WERI-Rb-1 (cell line): Measurements from ENCODE around the gene RNASEH1.
"Not testable (repeated sequence)": the region's sequence is repeated elsewhere in the genome, so short reads cannot be mapped to it uniquely, and the experiment has no call there.

ENCODE experiments used
- DNase-seq: peaks from one replicate; pipeline ENCODE4 v3.0.0-alpha.2; 2020
- H3K27ac ChIP-seq: fragments of 250-450 bp; sonication (Bioruptor Pico); 2 replicates; pipeline ENCODE4 v1.5.1; 2020; ENCODE audit warnings: mild to moderate bottlenecking, moderate library complexity
- H3K27me3 ChIP-seq: fragments of 250-450 bp; sonication (Bioruptor Pico); 2 replicates; pipeline ENCODE4 v1.5.1; 2021; ENCODE audit warnings: mild to moderate bottlenecking, low read depth, moderate library complexity; ENCODE audit not compliant: insufficient read depth, severe bottlenecking
- H3K36me3 ChIP-seq: fragments of 250-450 bp; sonication (Bioruptor Pico); 2 replicates; pipeline ENCODE4 v1.5.1; 2020; ENCODE audit warnings: mild to moderate bottlenecking, moderate library complexity
- H3K4me3 ChIP-seq: 2 replicates; pipeline ENCODE4 v1.5.1; 2011; ENCODE audit warnings: low read depth, mild to moderate bottlenecking, control low read depth, low read length
- H3K9me3 ChIP-seq: fragments of 250-450 bp; sonication (Bioruptor Pico); 2 replicates; pipeline ENCODE4 v1.5.1; 2021; ENCODE audit warnings: mild to moderate bottlenecking, moderate library complexity; ENCODE audit not compliant: severe bottlenecking
- TF ChIP-seq, protein P1 (sequence below): IDR thresholded peaks from 2 replicates; pipeline ENCODE4 v1.5.1; 2011; ENCODE audit warnings: low read depth, mild to moderate bottlenecking, control low read depth, inconsistent platforms, low read length

Gene RNASEH1

DNA sequence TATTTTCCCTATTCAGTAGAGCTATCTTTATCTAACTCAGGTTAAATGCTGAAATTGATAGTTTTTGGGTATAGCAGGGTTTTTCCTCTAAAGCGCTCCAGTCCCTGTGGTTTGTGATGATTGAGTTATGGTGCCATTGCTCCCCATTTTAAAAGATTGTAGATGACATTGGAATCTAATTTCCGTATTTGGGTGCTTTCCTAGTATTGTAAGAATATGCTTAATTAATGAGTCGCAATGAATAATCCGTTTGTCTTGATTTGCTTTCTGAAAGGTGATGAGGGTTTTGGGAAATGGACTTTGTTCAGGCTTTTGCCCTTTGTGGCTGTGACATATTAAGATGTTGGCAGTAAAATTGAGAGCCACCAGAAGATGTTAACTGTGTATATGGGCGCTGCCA, 20.9 kb upstream of the RNASEH1 start:
- TF ChIP-seq, protein P1, sequence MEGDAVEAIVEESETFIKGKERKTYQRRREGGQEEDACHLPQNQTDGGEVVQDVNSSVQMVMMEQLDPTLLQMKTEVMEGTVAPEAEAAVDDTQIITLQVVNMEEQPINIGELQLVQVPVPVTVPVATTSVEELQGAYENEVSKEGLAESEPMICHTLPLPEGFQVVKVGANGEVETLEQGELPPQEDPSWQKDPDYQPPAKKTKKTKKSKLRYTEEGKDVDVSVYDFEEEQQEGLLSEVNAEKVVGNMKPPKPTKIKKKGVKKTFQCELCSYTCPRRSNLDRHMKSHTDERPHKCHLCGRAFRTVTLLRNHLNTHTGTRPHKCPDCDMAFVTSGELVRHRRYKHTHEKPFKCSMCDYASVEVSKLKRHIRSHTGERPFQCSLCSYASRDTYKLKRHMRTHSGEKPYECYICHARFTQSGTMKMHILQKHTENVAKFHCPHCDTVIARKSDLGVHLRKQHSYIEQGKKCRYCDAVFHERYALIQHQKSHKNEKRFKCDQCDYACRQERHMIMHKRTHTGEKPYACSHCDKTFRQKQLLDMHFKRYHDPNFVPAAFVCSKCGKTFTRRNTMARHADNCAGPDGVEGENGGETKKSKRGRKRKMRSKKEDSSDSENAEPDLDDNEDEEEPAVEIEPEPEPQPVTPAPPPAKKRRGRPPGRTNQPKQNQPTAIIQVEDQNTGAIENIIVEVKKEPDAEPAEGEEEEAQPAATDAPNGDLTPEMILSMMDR, result no peak
- Histone ChIP-seq H3K27me3 (no peaks in the 10 kb centered on the region), H3K4me3 (no peak overlapping the region), H3K36me3 (peaks cover 85% of the 10 kb centered on the region), H3K27ac (no peak overlapping the region), H3K9me3 (peaks cover 7% of the 10 kb centered on the region)
- DNase-seq, result no peak

DNA sequence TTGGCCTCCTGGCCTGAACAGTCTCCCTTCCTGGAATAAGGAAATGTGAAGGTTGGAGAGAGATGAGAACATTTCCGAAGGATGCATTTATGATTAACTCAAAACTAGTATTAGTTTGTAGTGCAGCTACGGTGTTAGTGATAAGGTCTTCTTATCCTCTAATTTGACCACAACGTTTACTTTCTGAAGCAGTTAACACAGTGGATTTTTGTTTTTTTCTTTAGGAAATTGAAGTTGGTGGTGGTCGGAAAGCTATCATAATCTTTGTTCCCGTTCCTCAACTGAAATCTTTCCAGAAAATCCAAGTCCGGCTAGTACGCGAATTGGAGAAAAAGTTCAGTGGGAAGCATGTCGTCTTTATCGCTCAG, 18.1 kb upstream of the RNASEH1 start:
- DNase-seq, H3K9me3 ChIP-seq, H3K27me3 ChIP-seq: not testable (repeated sequence)
- peak overlapping the region; percentile 71 for H3K4me3 ChIP-seq
- H3K36me3 ChIP-seq, result peaks cover 58% of the 10 kb centered on the region
- H3K27ac ChIP-seq, result peak overlapping the region; percentile 87

DNA sequence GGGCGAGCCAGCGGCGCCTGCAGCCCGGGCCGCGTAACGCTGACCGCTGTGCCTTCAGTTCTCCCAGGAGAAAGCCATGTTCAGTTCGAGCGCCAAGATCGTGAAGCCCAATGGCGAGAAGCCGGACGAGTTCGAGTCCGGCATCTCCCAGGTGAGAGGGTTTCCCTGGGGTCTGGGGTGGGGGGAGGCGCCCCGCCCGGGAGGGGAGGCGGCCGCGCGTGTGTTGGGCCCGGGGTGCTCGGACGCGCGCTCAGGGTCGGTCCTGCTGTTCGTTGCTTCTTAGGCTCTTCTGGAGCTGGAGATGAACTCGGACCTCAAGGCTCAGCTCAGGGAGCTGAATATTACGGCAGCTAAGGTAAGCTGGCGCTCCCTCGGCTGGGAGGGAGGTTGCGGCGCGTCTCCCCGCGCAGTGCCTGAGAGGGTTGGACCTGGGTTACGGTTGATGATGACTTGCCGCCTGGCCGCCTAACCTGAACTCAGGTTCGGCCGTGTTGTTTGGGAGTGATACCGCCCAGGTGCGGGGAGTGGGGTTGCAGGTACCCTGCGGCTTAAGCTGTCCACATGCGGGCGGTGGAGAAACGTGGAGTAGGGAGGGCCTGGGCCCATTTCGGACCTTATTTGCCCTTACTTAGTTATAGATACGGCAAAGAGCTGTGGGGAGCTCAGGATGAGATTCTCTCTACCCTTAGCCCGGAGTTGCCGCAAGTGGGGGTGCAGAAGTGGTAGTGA, 17.6 kb upstream of the RNASEH1 start:
- H3K9me3 ChIP-seq, result peaks cover 7% of the 10 kb centered on the region
- peaks cover 52% of the 10 kb centered on the region for H3K36me3 ChIP-seq
- TF ChIP-seq, protein P1, result no peak
- peak overlapping the region; percentile 71 for H3K4me3 ChIP-seq
- peak overlapping the region; percentile 87 for H3K27ac ChIP-seq
- DNase-seq, result peak; percentile 30
- H3K27me3 ChIP-seq, result no peaks in the 10 kb centered on the region

DNA sequence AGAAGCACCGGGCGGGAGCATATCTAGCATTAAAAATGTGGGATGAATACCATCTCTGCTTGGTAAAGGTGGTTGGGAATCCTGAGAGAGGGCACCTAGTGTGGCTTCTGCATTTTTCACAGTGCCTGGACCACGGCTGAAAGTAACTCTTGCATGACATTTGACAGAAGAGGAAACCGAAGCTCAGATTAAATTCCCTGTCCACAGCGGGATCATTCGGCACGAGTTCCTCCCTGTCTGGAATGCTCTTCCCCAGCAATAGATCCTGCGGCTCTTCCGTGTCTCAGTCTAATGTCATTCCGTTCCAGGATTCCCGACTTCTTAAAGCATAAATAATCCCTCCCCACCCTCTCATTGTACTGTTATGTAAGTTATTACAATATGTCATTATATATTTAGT, 16.0 kb upstream of the RNASEH1 start:
- no peak overlapping the region for H3K4me3 ChIP-seq

DNA sequence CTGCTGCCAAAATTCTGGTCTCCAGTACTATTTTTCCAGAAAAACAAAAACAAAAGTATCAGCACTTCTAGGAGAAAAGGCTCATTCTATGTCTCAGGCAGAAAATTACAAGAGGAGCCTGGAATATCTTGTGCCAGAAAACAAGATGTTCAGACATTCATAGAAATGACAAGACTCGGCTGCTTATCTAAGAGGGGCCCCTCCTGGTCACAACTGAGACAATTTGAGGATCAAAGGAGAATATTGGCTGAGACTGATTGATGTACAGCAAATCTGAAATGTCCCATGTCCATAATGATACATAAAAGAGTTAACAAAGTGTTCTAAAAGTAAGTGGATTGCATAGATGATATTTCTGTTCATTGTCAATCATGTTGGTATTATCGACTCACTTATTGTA, 14.5 kb upstream of the RNASEH1 start:
- Histone ChIP-seq H3K9me3 (peaks cover 7% of the 10 kb centered on the region), H3K27ac (peak overlapping the region; percentile 15), H3K4me3 (no peak overlapping the region), H3K27me3 (no peaks in the 10 kb centered on the region), H3K36me3 (peaks cover 21% of the 10 kb centered on the region)
- no peak for DNase-seq
- TF ChIP-seq, protein P1, result no peak

More for the DNA sequence above, 16.0 kb upstream of the RNASEH1 start:
- Histone ChIP-seq H3K9me3 (peaks cover 7% of the 10 kb centered on the region), H3K27ac (no peak overlapping the region), H3K36me3 (peaks cover 37% of the 10 kb centered on the region), H3K27me3 (no peaks in the 10 kb centered on the region)
- TF ChIP-seq, protein P1, result no peak
- no peak for DNase-seq

DNA sequence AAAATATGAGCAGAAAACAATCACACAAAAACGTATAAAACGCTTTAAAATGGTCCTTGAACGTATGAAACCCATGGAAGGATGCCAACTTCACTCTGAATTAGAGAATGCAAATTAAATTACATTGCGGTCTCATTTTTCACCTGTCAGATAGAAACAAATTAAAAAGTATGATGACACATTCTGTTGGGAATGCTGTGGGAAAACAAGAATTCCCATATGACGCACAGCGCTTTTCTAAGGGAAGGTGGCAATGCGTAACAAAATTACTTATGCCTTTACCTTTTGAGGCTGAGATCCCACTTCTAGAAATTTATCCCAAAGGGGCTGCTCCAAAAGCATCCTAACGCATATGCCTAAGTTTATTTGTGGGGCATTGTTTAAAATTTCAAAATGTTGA, 13.2 kb upstream of the RNASEH1 start:
- Histone ChIP-seq H3K4me3 (no peak overlapping the region), H3K36me3 (peaks cover 8% of the 10 kb centered on the region), H3K27me3 (no peaks in the 10 kb centered on the region), H3K27ac (peak overlapping the region; percentile 15), H3K9me3 (peaks cover 7% of the 10 kb centered on the region)
- no peak for DNase-seq
- TF ChIP-seq, protein P1, result no peak

DNA sequence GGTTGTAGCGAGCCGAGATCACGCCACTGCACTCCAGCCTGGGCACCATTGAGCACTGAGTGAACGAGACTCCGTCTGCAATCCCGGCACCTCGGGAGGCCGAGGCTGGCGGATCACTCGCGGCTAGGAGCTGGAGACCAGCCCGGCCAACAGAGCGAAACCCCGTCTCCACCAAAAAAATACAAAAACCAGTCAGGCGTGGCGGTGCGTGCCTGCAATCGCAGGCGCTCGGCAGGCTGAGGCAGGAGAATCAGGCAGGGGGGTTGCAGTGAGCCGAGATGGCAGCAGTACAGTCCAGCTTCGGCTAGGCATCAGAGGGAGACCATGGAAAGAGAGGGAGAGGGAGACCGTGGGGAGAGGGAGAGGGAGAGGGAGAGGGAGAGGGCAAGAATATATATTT, 11.5 kb upstream of the RNASEH1 start:
- H3K27ac ChIP-seq, result peak overlapping the region; percentile 44
- H3K9me3 ChIP-seq, H3K4me3 ChIP-seq, DNase-seq, H3K36me3 ChIP-seq, H3K27me3 ChIP-seq: not testable (repeated sequence)
